GM21381 (cell line): ENCODE measurements around the gene ZSCAN26.
"Not testable (repeated sequence)": the region's sequence is repeated elsewhere in the genome, so short reads cannot be mapped to it uniquely, and the experiment has no call there.

Experiments used
- ATAC-seq: cut with Tn5 transposase; IDR thresholded peaks from one replicate; pipeline ENCODE4 v1.9.1; 2021; ENCODE audit warnings: mild to moderate bottlenecking, moderate library complexity; ENCODE audit not compliant: unreplicated experiment

The ZSCAN26 gene

GRCh38 chr6:28315628-28316027, 48.7 kb downstream of the ZSCAN26 start:
- ATAC-seq, result no peak

GRCh38 chr6:28317866-28318265, 50.9 kb downstream of the ZSCAN26 start:
- not testable (repeated sequence) for ATAC-seq

GRCh38 chr6:28322661-28323060, 55.7 kb downstream of the ZSCAN26 start:
- no peak for ATAC-seq

- no peak for ATAC-seq
Measured at GRCh38 chr6:28323813-28324424, 57.0 kb downstream of the ZSCAN26 start.

GRCh38 chr6:28326371-28326948, 59.5 kb downstream of the ZSCAN26 start:
- no peak for ATAC-seq
